ENCODE results near the gene TP53I11.

DNA sequence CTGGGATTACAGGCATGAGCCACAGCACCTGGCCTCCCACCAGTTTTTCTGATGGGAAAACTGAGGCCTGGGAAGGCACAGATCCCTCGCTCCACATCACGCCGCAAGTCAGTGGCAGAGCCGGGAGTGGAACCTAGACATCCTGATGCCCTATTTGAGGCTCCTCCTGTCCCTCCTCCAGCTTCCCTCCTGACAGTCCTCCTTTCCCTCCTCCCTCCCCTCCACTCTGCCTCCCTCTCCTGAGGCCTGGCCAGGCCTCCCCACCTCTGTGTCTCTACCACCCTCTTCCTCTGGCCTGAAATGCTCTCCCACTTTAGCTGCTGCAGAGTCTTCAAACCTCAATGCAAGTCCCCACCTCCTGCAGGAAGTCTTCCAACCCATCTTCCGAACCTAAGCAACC, 13.3 kb upstream of the TP53I11 start:
- no peak for TF ChIP-seq EZH2phosphoT487 (IDR thresholded peaks at IDR 0.05; ENCODE audit: insufficient read depth, low read depth)
- no peak for TF ChIP-seq EZH2 (IDR thresholded peaks at IDR 0.05; ENCODE audit: insufficient read depth, poor library complexity, severe bottlenecking)
